Activated T-helper 2 cell treated with anti-CD3 and anti-CD28 coated beads, Interferon-gamma antibody, Interleukin-2, Interleukin-4, amounts not matched to agents 10 μg/mL and 5 μg/mL and 100 μg/mL, durations not matched to agents 14 hours and 24 hours and 36 hours (primary cell): ENCODE data around the gene SYNPO2L. TPM values are rescaled to one million over a fixed set of nuclear protein-coding genes. Genes with fewer than 3 reads are reported as not detected.
"Not testable (repeated sequence)": the region's sequence is repeated elsewhere in the genome, so short reads cannot be mapped to it uniquely, and the experiment has no call there.

Source experiments
- DNase-seq: peaks from one replicate; pipeline ENCODE4 v3.0.0; 2021; ENCODE audit warnings: low spot score
- H3K27ac Mint-ChIP-seq: one replicate; pipeline ENCODE4 v1.8.0; 2021; ENCODE audit warnings: mixed read lengths
- H3K27me3 Mint-ChIP-seq: one replicate; pipeline ENCODE4 v1.8.0; 2021; ENCODE audit warnings: low read depth, mixed read lengths
- H3K36me3 Mint-ChIP-seq: one replicate; pipeline ENCODE4 v1.8.0; 2021; ENCODE audit warnings: low read depth, mixed read lengths
- H3K4me1 Mint-ChIP-seq: one replicate; pipeline ENCODE4 v1.8.0; 2021; ENCODE audit warnings: low read depth, mixed read lengths
- H3K4me3 Mint-ChIP-seq: one replicate; pipeline ENCODE4 v1.8.0; 2021; ENCODE audit warnings: low read depth, mild to moderate bottlenecking, moderate library complexity, mixed read lengths
- H3K9me3 Mint-ChIP-seq: one replicate; pipeline ENCODE4 v1.8.0; 2021; ENCODE audit warnings: mixed read lengths
- intact Hi-C: fragments of 100-400 bp; cut with micrococcal nuclease; formaldehyde crosslinking; loops from one replicate; pipeline ENCODE4 v1.15.1; 2023
- total RNA-seq: library from RNA; stranded (reverse); gene quantifications from 2 replicates; pipeline ENCODE4 v1.2.3, GENCODE V29; 2022

The SYNPO2L gene
- total RNA-seq, 1 donor from 2014 or later: not detected

GRCh38 chr10:73663621-73664020 is 7.8 kb upstream of the SYNPO2L start:
- H3K27me3 Mint-ChIP-seq, DNase-seq, H3K27ac Mint-ChIP-seq, H3K4me1 Mint-ChIP-seq, H3K9me3 Mint-ChIP-seq, H3K4me3 Mint-ChIP-seq, H3K36me3 Mint-ChIP-seq, intact Hi-C loops: not testable (repeated sequence)

DNA sequence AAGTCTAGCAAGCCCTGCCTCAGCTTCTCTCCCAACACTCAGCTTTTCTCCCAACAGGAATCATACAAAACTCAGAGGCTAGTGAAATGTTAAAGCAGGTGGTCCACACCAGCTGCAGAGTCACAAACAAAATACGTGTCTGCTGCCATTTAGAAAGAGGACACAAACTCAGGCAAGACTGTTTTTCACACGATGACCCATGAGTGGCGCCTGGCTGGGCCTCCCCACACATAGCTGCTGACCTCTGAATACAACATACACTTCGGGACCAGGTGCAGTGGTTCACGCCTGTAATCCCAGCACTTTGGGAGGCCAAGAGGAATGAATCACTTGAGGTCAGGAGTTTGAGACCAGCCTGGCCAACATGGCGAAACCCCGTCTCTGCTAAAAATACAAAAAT is 6.9 kb upstream of the SYNPO2L start:
- H3K27ac Mint-ChIP-seq, intact Hi-C loops, H3K9me3 Mint-ChIP-seq, H3K27me3 Mint-ChIP-seq, H3K4me1 Mint-ChIP-seq, H3K36me3 Mint-ChIP-seq, DNase-seq, H3K4me3 Mint-ChIP-seq: not testable (repeated sequence)

- H3K4me1 Mint-ChIP-seq: peaks cover 6% of the 10 kb centered on the region
- no peak overlapping the region for H3K4me3 Mint-ChIP-seq
- intact Hi-C loops: no loop called here
- DNase-seq: no peak
- no peaks in the 10 kb centered on the region for H3K36me3 Mint-ChIP-seq
- no peaks in the 10 kb centered on the region for H3K9me3 Mint-ChIP-seq
- H3K27ac Mint-ChIP-seq: no peak overlapping the region
- no peaks in the 10 kb centered on the region for H3K27me3 Mint-ChIP-seq
Measured at GRCh38 chr10:73655257-73655989, 406 bp downstream of the SYNPO2L start.

DNA sequence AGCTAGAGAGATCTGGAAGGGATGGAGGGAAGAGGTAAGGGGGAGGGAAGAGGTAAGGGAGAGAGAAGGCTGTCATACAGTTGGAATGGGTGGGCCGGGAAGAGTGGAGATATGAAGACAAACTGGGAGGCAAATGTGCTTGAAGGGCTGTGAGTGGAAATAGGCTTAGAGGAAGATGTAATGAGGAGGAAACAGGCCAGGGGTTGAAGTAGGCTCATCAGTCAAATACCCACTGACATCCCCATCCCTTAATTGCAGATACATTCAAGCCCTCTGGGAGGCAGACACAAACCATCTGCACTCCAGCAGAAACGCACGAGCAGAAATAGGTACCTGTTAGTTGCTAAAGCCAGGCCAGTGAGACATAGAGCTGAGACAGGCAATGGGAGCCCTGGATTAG is 2.1 kb downstream of the SYNPO2L start:
- DNase-seq: no peak
- Mint-ChIP-seq H3K27ac (no peak overlapping the region), H3K27me3 (no peaks in the 10 kb centered on the region), H3K4me1 (peaks cover 6% of the 10 kb centered on the region), H3K9me3 (no peaks in the 10 kb centered on the region), H3K36me3 (no peaks in the 10 kb centered on the region), H3K4me3 (no peak overlapping the region)
- intact Hi-C loops: no loop called here

GRCh38 chr10:73653195-73653594 is 2.6 kb downstream of the SYNPO2L start:
- no peak overlapping the region for H3K4me3 Mint-ChIP-seq
- H3K27ac Mint-ChIP-seq: no peak overlapping the region
- no peaks in the 10 kb centered on the region for H3K9me3 Mint-ChIP-seq
- intact Hi-C loops: no loop called here
- peaks cover 6% of the 10 kb centered on the region for H3K4me1 Mint-ChIP-seq
- H3K27me3 Mint-ChIP-seq: no peaks in the 10 kb centered on the region
- no peak for DNase-seq
- H3K36me3 Mint-ChIP-seq: no peaks in the 10 kb centered on the region

- intact Hi-C loops: no loop called here
- Mint-ChIP-seq H3K27ac (no peak overlapping the region), H3K4me1 (peaks cover 6% of the 10 kb centered on the region), H3K4me3 (no peak overlapping the region), H3K36me3 (no peaks in the 10 kb centered on the region), H3K27me3 (no peaks in the 10 kb centered on the region), H3K9me3 (no peaks in the 10 kb centered on the region)
- no peak for DNase-seq
Measured at GRCh38 chr10:73650537-73651331, 5.1 kb downstream of the SYNPO2L start.

- Mint-ChIP-seq H3K36me3 (no peaks in the 10 kb centered on the region), H3K4me1 (peaks cover 7% of the 10 kb centered on the region), H3K27me3 (peaks cover 3% of the 10 kb centered on the region), H3K27ac (no peak overlapping the region), H3K9me3 (no peaks in the 10 kb centered on the region), H3K4me3 (no peak overlapping the region)
- intact Hi-C loops: loop anchor here (10.0 kb wide), 1 partner anchor 295 kb away; the partner anchor contains the start of gene CFAP70
- DNase-seq: no peak
Measured at GRCh38 chr10:73649876-73650536, 5.8 kb downstream of the SYNPO2L start.

DNA sequence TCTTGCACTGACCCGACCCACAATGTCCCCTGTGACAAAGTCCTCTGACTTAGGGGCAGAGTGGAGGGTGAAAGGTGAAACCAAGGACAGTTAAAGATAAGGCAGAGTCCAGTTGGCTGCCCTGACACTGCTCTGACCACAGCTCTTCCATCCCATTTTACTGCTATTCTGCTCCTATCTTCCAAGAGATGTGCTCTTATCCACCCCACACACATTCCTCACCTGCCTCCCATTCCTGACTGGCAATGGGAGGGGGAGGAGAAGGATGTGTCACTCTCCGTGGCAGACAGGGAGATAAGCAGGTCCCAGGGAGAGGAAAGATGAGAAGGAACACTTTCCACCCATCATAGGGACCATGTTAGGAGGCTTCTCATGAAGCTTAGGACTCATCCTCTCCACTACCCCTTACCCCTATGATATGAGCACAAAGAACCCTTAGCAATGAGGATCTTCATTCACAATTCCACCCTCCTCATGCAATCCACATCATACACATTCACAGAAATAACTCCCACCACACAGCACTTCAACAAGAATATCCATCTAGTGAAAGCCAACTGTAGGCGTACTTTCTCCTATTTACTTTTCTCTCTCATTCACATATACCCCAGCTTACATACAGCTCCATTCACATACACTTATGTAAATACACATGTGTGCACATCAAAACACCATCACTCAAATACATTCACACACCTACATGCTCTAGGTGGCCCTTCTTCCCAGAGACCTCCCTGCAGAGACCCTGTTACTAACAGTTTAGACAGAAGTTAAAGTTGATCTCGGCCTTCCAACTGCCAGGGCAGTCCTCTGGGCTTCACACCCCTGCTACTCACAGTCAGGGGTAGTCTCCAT is 6.6 kb downstream of the SYNPO2L start:
- Mint-ChIP-seq H3K27me3 (peaks cover 6% of the 10 kb centered on the region), H3K4me3 (no peak overlapping the region), H3K27ac (no peak overlapping the region), H3K36me3 (no peaks in the 10 kb centered on the region), H3K9me3 (no peaks in the 10 kb centered on the region), H3K4me1 (peaks cover 16% of the 10 kb centered on the region)
- intact Hi-C loops: loop anchor here (10.0 kb wide), 1 partner anchor 294 kb away; the partner anchor contains the start of gene CFAP70
- DNase-seq: no peak

DNA sequence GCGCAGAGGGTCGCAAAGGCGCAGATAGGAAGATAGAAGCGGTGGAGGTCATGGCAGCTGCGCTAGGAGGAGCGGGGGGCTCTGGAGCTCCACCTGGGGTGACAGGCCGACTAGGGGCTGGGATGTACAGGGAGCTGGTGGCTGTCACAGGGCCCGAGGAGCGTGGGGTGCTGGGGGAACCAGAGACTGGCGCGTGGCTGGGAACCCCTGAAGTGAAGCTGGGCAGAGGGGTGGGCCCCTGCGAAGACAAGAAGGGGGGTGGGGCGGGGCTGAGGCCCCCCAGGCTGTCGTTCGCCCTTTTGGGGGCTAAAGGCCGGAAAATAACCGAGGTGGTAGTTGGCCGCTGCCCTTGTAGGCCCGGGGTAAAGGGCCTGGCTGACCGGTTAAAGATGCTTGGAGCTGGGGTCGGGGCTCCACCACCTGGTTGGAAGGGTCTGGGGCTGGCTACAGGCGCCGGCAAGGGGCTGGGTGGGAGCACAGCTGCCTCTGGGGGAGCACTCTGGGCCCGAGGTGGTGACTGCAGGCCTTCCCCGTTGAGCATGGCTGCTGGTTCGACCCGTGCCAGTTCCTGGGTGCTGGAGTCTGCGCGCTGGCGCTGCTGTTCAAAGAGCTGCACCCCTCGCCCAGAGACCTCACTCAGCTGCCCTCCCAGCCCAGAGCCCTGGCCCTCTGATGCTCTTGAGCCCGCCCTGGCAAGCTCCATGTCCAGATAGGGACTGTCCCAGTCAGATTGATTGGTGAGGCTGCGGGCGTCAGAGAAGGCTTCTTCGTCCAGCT is 7.8 kb downstream of the SYNPO2L start:
- Mint-ChIP-seq H3K27me3 (peaks cover 6% of the 10 kb centered on the region), H3K27ac (no peak overlapping the region), H3K4me1 (peaks cover 22% of the 10 kb centered on the region), H3K9me3 (no peaks in the 10 kb centered on the region), H3K4me3 (peak overlapping the region; percentile 56), H3K36me3 (no peaks in the 10 kb centered on the region)
- intact Hi-C loops: loop anchor here (10.0 kb wide), 1 partner anchor 293 kb away; the partner anchor contains the start of gene CFAP70
- no peak for DNase-seq

GRCh38 chr10:73647211-73647874 is 8.5 kb downstream of the SYNPO2L start:
- no peak for DNase-seq

GRCh38 chr10:73646598-73647041 is 9.2 kb downstream of the SYNPO2L start:
- H3K27me3 Mint-ChIP-seq: peaks cover 6% of the 10 kb centered on the region
- no peaks in the 10 kb centered on the region for H3K9me3 Mint-ChIP-seq
- no peak overlapping the region for H3K27ac Mint-ChIP-seq
- H3K4me3 Mint-ChIP-seq: no peak overlapping the region
- DNase-seq: no peak
- H3K36me3 Mint-ChIP-seq: no peaks in the 10 kb centered on the region
- intact Hi-C loops: loop anchor here (10.0 kb wide), 1 partner anchor 292 kb away; the partner anchor contains the start of gene CFAP70
- peaks cover 22% of the 10 kb centered on the region for H3K4me1 Mint-ChIP-seq

More at GRCh38 chr10:73647211-73647874, 8.5 kb downstream of the SYNPO2L start:
- Mint-ChIP-seq H3K9me3 (no peaks in the 10 kb centered on the region), H3K27me3 (peaks cover 6% of the 10 kb centered on the region), H3K27ac (no peak overlapping the region), H3K36me3 (no peaks in the 10 kb centered on the region), H3K4me3 (peak overlapping the region; percentile 56), H3K4me1 (peaks cover 22% of the 10 kb centered on the region)
- intact Hi-C loops: loop anchor here (10.0 kb wide), 1 partner anchor 293 kb away; the partner anchor contains the start of gene CFAP70
